CD1c-positive myeloid dendritic cell (primary cell): ENCODE data around the gene GALNT3.

Source experiments
- DNase-seq: peaks from one replicate; pipeline ENCODE4 v3.0.0-alpha.2; 2016; ENCODE audit errors: extremely low spot score

GALNT3 gene

DNA sequence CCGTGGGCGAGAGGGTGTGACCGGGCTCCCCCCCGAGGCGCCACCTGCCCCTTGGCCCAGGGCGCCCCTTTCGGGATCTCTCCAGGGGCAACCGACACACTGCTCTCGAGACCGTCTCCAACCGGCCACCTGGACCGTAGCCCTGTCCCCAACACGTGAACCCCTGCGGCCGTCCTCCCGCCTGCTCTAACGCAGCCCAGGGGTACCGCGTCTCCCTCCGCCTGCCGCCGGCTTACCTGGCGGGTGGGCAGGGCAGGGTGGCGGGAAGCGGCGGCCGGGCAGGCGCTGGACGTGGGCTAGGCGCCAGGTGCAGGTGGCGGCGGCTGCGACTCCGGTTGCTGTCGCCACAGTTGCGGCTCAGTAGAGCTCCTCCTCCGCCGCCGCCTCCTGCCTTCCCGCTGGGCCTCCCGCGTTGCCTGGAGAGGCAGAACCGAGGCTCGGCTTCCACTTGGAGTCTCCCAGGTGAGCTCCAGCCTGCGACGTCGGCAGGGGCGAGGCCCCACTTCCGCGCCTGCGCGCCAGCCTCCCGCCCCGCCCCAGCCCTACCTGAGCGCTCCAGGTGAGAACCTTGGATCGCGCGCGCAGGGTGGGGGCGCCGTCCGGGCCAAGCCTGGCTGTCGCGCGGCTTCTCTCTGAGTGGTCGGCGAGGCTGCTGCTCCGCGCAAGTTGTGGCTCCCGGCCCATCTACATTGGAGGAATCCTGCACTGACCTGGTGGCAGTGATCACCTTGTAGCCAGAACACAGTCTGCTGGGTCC is at the start of gene GALNT3:
GALNT3 (minus strand) TSS at position 469 of the 757 bp plus-strand sequence. CDS start 23,547 bp downstream, outside the sequence.
- DNase-seq: peak; percentile 25

DNA sequence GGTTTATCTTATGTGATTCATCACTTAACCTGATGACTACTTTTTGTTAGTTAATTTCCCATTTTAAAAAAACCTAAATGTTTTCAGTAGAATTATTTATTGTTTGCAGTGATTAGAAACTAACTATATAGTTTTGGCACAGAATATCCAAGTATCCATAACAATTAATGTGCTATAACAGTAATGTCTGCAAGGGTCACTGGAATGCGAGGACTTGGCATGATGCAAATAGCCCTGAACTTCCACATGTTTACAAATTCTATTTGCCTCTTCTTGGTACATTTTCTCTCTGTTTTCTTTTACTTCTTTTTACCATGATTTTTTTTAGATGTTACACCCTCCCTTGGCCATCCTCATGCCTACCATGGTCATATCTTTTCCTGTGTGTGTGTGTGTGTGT is 49.3 kb upstream of the GALNT3 start:
- DNase-seq: no peak

DNA sequence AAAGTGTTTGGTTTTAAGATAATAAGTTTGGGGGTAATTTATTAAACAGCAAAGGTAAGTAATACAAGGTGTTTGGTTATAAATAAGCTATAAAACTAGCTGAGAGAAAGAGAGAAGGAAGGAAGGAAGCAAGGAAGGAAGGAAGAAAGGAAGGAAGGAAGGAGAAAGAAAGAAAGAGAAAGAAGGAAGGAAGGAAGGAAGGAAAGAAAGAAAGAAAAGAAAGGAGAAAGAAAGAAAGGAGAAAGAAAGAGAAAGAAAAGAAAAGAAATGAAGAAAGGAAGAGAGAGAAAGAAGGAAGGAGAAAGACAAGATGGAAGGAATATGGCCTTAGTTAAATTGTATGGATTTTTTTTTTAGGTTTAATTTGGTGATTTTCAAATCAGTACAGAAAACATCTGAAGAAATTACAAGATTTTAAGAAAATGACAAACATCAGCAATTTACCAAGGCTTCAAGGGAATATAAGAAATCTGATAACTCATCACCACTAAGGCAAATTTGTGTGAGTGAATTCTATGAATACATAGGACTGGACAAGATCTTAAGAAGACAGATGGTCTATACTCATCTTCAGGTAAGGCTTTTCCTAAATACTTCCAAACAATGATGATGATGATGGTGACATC is 46.4 kb upstream of the GALNT3 start:
- DNase-seq: no peak

GRCh38 chr2:165839610-165840009 is 45.6 kb upstream of the GALNT3 start:
- no peak for DNase-seq

DNA sequence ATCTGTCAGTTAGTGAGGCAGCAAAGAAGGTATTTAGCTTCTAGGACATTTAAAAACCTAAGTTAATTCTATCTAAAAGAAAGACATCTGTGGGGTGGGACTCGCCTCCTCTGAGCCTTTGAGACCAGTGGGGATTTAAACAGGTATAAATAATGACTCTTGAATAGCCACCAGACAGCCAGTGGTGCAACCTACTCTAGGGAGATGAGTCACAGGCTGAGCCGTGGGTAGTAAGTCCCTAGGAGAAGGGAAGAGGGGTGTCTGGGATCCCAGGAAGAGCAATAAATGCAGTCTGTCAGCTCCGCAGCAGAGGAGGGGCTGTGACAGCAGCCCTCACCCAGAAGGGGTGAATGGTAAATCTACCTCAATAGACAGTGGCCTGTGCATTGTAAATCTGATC is 43.1 kb upstream of the GALNT3 start:
- no peak for DNase-seq

GRCh38 chr2:165835363-165835762 is 41.3 kb upstream of the GALNT3 start:
- DNase-seq: no peak

DNA sequence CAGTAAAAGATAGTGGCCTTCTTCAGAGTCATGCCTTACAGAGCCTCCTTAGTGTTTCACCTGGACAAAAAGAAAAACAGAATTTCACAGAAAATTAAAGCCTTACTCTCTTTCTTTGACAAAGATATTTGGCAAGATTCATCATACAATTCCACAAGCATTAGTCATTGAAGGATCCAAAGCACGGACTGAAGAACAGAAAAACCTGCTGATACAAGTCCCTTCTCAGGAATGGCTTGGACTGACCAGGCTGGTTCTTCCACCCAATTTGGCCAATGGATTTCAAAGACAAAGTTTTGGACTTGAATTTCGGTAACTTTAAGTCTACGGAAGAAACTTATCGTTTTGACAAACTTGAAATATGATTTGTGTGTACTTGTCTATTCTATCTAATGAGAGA is 39.1 kb upstream of the GALNT3 start:
- no peak for DNase-seq

DNA sequence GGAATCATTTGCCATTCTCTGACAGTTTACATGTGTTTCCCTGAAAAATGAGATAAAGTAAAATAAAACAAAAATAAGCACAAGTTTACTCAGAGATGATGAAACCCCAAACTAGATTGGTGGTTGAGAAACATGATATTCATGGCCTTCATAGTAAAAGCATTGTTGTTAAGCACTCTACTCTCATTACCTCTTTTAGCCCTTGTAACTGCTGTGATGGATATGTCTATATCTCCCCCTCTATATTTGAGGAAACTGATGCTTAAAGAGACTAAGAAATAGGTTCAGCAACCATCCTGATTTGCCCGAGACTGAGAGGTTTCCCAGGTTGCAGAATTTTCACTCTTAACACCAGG is 33.9 kb upstream of the GALNT3 start:
- DNase-seq: no peak

GRCh38 chr2:165827016-165827920 is 33.2 kb upstream of the GALNT3 start:
- DNase-seq: no peak

DNA sequence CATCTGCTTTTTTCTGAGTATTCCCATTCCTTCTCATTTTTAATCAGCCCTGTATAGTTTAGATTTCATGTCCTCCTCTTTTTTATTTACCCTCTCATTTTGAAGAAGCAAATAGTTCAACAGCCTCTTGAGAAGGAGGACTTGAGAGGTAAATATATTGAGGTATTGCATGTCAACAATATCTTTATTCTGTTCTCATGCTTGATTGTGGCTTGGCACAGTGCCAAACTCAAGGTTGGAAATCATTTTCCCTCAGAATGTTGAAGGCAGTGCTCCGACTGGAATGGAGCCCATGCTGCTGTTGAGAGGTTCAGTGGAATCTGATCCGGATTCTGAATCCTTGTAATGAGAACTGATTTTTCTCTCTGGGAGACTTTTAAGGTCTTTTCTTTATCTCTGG is 31.0 kb upstream of the GALNT3 start:
- no peak for DNase-seq

DNA sequence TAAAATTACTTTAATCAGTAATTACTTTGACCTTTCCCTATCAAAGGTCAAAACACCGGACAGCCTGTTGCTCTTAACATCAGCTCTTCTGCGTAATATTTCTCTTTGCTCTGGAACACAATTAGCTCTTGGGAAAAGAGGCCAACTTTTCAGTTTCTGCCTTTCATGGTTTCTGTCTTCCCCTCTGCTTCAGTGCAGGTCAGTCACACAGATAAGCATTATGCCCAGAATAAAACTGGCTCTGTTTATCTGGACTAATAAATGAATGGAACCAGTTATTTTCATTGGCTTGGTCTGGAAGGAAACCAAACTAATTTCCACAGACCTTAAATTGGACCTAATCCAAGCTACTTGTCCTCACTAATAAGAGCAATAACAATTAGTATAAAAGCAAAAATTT is 26.2 kb upstream of the GALNT3 start:
- DNase-seq: no peak

- peak; percentile 5 for DNase-seq
These were observed 24.9 kb upstream of the GALNT3 start for GRCh38 chr2:165818920-165819319.

- DNase-seq: peak; percentile 26
These were observed 21.5 kb upstream of the GALNT3 start for GRCh38 chr2:165815299-165816141.

GRCh38 chr2:165814473-165814872 is 20.4 kb upstream of the GALNT3 start:
- no peak for DNase-seq

DNA sequence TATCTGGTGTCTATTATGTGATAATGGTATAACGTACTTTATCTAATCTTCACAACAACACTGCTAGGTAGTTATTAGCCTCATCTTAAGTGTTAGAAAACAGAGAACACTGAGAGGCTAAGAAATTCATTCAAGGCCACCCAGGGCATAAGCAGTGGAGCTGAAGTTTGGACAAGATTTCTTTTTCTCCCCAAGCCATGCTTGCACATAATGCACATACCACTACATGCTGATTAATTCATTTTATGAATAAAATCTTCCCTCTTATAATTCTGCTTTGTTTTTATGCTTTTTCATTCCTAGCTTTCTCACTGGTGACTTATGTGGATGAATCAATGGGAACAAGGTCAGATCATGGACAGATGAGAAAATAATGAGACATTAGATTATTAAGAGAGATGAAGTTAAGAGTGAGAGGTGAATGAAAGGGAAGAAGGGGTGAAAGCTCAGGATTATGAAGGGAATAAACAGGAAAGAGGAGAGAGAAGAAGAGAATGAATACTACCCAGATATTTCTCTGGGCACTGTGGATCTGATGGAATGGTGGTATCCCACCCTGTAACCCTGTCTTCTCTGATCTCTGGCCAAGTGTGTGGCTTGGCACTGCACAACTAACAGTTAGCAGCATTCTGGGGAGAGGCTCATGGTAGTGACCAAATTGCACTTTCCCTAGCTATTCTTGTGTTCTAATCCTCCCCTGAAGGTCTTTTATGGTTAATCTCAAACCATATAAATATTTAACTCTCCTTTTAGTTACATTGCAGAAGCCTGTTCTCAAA is 17.7 kb upstream of the GALNT3 start:
- no peak for DNase-seq

DNA sequence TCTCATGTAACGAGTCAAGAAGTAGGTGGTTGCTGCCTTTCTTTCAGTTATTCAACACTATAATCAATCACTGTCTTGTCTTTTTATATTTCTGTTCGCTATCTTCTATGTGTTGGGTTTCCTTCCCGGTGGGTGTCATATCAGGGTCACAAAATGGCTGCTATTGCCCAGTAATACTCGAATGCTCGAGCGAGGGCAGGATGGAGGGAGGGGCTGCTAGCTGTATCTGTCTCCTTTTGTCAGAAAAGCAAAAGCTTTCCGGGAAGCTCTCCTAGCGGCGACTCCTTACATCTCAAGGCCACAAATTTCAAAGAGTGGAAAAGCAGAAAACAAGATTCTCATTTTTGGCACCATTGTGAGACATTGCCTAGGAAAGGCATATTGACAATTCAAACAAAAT is 16.4 kb upstream of the GALNT3 start:
- no peak for DNase-seq

DNA sequence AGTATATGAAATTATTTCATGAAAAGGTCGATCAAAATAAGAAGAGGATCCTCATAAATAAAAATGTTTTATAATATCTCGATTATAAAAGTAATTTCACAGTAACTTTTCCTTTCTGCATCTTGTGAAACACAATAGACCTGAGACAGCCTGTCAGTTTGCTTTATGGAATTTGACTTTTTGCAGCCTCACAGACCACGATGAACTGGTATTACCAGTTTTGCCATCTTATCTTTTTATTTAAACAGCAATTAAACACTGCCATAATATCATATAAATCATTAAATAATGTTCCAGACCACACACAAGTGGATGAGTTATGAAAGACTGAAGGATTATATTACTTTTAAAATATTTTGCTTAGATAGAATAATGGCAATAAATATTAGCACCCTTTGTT is 10.7 kb upstream of the GALNT3 start:
- DNase-seq: no peak

GRCh38 chr2:165803123-165803760 is 9.2 kb upstream of the GALNT3 start:
- DNase-seq: no peak

DNA sequence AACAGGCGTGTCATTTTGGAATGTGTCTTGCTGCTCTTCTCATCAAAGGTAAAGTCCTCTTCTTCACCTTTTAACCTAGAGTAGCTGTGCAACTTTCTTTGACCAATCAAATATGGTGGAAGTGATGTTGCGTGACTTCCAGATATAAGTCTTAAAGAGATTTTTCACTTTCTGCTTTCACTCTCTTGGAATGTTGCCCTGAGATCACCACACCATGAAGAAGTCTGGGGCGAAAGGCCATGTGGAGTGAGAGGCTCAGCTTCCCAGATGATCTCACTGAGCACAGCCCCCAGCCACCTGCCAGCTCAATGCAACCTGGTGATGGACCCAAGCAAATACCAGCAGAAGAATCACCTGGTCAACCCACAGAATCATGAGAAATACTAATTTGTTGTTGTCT is 7.1 kb upstream of the GALNT3 start:
- no peak for DNase-seq

DNA sequence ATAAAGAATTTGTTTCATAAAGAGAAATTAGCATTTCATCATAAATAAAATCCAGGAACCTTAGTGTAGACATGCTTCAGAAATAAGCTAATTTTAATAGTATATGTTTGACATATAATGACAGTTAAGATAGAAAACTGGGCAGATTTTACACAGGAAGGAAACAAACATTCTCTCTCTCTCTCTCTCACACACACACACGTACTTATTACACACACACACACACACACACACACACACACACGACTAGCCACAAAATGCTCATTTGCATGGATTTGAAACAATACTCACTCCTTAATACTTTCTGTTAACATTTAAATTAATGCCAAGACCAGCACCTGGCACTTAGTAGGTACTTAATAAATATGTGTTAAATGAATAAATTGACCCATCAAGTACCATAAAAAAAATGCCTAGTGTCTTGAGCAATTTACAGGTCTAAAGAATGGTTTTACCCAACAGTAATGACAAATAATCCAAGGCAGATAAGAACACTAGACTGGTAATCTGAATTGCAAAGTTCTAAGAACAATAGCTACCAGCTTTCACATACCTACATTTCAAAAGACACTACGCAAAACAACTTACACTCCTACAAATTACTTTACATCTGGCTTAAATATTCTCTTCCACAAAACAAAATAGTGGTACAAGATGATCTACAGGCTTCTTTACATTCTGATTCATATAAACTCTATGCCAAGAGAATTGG is 2.9 kb upstream of the GALNT3 start:
- no peak for DNase-seq
